Measurements from ENCODE around the gene CHSY1.
"Not testable (repeated sequence)": the region's sequence is repeated elsewhere in the genome, so short reads cannot be mapped to it uniquely, and the experiment has no call there.

Gene CHSY1

GRCh38 chr15:101251830-101252820 is at the start of gene CHSY1:
TSS of gene CHSY1 (minus strand) at chr15:101252048. CDS start at chr15:101251456, 592 bp downstream.
- DNase-seq: peak; percentile 75

- DNase-seq: no peak
Measured at GRCh38 chr15:101296418-101297405, 44.9 kb upstream of the CHSY1 start.

GRCh38 chr15:101295607-101296161 is 43.8 kb upstream of the CHSY1 start:
- no peak for DNase-seq

GRCh38 chr15:101294731-101295606 is 43.1 kb upstream of the CHSY1 start, which contains the start of gene SNRPA1:
TSS of gene SNRPA1 (minus strand) at chr15:101295248. CDS start at chr15:101295178, 70 bp downstream.
- DNase-seq: peak; percentile 92

GRCh38 chr15:101293122-101293521 is 41.3 kb upstream of the CHSY1 start:
- DNase-seq: no peak

DNA sequence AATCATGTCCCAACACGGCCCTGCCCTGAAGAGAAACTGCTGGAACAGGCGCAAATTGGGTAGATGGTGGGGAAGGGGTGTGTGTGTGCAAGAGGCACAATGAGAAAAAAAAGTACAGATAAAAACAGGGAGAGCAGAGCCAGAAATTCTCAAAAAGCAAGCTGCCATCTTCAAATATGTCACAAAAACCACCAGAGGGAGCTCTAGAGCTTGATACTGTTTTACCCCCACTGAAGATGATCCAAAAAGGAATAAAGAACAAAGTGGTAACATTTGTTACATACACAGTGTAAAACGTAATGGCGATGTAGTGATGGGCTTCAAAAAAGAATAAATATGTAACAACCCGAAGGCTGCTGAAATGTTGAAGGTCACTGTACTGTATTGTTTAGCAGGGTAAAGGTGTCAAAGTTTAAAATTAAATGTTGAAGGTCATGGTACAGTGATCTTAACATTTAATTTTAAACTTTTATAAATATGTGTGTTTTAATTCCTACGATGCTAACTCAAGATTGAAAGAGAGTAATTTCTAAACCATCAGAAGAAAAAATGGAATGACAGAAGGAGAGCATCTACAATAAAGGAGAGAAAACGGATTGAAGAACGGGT is 37.2 kb upstream of the CHSY1 start:
- DNase-seq: peak; percentile 27

DNA sequence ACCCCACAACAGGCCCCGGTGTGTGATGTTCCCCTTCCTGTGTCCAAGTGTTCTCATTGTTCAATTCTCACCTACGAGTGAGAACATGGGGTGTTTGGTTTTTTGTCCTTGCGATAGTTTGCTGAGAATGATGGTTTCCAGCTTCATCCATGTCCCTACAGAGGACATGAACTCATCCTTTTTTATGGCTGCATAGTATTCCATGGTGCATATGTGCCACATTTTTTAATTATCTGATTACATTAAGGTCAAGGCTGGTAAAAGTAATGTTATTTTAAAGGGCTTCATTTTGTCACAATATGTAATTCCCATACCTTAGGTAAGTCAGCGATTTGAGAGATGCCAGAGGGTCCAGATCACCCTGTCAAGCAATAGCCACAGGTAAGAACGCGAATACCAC is 35.5 kb upstream of the CHSY1 start:
- not testable (repeated sequence) for DNase-seq

GRCh38 chr15:101286471-101287114 is 34.7 kb upstream of the CHSY1 start:
- DNase-seq: no peak

DNA sequence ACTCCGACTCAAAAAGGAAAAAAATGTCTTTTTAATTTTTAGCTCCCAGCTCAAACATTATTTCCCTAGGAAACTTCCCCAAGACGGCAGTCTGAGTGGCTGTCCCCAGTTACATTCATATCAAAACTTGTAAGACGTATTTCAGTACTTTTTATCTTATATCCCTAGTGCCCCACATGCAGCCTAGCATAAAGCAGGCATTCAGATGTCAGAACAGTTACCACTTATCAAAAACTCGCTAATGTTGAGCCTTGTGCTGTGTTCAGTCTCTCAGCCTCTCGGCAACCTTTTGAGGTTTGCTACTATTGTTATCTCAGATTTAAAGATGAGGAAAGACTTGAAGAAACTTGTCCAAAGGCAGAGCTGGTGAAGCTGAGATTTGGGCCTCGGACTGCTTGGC is 32.1 kb upstream of the CHSY1 start:
- DNase-seq: no peak

DNA sequence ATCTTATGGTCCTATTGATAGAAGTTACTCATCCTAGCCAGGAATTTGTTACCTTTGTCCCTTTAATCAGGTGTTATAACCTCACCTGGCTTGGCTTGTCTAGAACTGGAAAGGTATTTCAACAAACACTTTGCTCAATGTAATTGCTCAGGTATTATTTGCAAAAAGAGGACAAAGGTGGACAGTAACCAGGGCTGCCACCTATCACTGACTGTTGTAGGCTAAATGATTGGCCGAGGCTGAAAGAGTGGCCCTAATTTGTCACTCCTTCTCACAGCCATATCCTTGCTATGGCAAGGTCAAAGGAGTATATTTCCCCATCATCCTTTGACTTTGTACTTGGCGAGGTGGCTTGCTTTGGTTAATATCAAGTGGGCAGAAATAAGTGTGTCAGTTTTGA is 28.2 kb upstream of the CHSY1 start:
- no peak for DNase-seq

DNA sequence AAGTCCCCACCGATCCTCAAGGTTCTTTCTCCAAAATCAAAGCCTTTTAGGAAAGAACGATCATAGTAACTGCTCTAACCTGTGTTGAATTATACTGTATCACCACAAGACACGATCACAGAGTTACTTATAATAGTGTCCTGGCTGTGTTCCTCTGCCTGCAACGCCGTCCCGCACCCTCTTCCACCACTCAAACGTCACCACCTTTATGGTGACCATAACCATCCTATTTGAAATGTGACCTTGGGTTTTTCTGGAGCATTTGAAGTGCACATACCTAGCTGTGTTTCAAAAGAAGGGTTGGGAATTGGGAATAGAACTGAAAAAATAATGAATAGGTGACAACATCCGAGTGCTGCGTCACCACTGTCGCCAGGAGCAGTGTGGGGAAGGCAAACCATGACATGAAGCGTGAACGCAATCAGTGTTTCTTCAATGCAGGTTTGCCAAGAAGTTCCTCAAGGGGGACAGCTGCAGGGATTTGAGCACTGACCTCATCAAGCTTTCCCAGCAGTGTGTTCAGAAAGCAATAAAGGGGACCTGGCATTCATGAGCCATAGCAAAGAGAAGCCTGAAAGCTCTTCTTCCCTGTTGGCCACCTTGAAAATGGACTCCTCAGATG is 26.2 kb upstream of the CHSY1 start:
- DNase-seq: no peak

GRCh38 chr15:101277038-101277822 is 25.4 kb upstream of the CHSY1 start, which contains the start of gene SELENOS:
TSS of gene SELENOS (minus strand) at chr15:101277485. CDS start at chr15:101277417, 68 bp downstream.
- peak; percentile 88 for DNase-seq

DNA sequence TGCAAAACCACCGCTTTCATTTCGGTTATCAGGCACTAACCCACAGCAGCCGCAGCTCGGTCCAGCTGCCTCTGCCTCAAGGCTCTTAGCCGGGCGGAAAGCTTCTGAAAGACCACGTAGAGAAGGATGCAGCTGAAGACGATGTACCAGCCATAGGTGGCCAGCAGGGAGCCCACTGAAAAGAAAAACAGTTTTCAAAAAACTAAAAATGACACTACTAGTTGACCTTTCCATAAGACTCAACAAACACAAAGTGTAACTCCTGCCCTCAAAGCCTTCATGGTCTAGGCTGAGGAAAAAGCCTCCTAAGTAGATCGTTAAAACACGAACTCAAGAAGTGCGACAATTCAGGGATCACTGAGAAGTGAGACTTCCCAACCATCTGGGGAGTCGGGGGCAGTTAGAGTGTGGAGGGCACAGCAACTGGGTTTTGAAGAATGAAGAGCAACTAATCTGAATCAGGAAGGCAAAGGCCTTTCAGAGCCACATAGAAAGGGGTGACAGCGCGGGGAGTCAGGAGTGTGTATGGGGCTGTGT is 24.7 kb upstream of the CHSY1 start:
- DNase-seq: no peak

- DNase-seq: no peak
Measured at GRCh38 chr15:101275018-101275417, 23.2 kb upstream of the CHSY1 start.

DNA sequence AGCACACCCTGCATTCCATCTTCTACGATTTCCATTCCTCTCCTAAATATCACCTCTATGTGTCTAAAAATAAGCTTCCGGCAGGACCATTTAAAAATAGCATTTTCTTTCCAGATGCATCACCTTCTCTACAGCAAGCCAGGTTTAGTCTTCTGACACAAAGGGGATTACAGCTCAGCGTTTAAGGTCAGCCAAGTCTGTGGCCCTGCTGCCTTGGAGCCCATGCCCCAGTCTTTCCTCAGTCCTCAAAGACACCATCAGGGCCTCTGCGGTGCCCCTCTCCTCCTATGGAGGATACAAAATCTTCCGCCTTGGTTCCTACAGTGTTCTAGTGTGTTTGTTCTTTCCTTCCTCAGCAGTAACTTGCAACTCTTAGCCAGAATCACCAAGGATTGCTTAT is 21.7 kb upstream of the CHSY1 start:
- no peak for DNase-seq

- DNase-seq: no peak
Measured at GRCh38 chr15:101272584-101272983, 20.7 kb upstream of the CHSY1 start.

DNA sequence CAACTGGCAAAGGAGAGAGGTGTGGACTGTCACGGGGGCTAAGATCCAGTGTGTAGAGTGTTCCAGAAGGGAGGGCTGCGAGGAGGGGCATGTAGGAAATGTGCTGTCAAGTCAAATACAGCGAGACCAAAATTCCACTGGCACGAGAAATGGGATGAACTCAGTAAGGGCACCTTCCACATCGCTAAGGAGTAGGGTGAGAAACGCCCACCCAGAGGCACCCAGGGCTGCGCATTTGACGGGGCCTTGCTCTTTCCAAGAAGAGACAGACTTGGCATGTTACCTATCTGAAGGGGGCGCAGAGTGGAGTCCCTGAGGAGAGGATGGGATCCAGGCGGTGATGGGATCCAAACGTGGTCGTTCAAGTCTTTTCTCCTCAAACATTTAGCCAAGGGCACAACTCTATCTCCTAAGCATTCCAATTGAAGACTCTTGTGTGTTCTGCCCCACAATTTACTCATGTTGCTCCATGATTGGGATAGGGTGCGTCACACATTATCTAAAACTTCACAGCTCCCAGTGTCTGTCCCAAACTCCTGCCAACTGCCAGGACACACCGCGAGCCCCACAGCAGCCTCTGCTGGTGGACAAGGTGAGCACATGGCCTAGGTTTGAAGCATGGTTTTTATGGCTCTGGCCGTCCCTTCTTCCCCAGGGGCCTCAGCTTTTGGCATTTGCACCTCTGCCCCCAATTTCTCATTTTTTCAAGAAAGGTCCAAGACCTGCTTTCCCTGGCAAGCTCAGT is 17.8 kb upstream of the CHSY1 start:
- DNase-seq: no peak

Measured in NCI-H345 (cell line).